GM18909 (cell line): ENCODE measurements around the gene CEP95.
"Not testable (repeated sequence)": the region's sequence is repeated elsewhere in the genome, so short reads cannot be mapped to it uniquely, and the experiment has no call there.

Experiments used
- ATAC-seq: cut with Tn5 transposase; IDR thresholded peaks from one replicate; pipeline ENCODE4 v1.9.1; 2021; ENCODE audit warnings: mild to moderate bottlenecking; ENCODE audit not compliant: unreplicated experiment, poor library complexity

The CEP95 gene

DNA sequence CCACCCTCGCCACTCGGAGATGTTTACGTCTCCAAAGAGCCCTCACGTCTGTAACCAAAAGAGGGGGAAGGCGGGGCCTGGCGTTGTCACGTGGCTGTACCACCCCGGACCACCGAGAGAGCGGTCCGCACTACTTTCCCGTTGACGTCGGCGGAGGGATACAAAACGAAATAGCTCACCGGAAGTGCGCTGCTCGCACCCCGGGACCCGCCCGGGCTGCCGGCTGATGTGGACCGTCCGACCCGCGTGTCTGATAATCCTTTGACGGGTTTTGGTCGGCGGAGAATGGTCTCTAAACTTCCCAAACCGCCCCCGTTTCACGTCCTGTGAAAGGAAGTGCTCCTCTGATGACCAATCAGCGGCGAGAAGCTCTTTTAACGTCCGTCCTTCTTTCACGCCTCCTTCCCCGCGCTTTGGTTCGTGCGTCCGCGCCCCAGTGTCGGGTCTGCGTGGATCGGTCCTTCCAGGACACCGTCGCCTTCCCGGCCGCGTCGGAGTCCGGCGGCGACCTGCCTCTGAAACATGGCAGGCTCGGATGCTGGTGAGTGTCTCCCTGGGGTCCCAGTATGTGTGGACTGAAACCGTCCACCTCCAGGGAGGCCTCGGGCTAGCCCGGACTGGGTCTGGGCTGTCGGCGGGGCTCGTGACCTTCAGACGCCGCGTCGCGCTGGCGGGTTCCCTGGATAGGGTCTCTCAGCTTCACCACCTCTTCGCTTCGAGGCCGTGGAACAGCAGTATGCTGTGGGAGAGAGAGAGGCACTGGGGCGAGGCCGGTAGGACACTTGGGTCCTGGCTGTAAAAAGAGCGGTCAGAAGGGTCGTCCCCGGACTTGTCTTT lies at the start of gene CEP95:
CEP95 (plus strand) TSS at position 402 of the 837 bp plus-strand sequence; CDS start at position 523, 121 bp downstream.
- ATAC-seq, result peak; percentile 64

DNA sequence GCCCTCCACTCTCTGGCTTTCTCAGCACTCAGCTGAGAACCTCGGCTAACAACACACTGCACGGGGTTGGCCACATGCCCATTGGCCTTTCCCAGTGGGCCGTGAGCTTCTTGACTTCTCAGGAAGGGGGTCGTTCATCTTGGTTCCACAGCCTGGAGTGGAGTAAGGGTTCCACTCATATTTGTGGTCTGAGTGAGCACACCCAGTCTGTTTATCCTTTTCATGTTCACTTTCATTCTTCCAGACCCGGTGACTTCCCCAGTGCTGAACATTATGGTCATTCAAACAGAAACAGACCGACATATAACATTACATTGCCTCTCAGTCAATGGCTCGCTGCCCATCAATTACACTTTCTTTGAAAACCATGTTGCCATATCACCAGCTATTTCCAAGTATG lies 49.6 kb upstream of the CEP95 start:
- ATAC-seq, result no peak

DNA sequence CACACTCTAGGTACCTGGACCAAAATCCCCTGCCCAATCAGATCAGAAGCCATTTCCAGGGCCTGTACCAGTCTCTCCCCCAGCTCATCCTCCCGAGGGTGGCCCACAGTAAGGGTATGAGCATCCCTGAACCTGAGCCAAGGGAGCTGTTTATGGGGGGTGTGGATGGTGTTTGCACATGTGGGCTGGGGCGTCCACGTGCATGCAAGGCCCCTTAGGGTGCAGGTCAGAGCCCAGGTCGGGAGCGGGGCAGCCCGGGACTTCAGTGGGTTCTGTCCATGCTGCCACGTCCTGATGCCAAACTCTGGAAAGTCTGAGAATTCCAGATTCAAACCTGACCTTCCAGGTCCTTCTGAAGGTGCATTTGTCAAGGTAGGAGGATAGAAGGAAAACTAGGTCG lies 48.0 kb upstream of the CEP95 start:
- no peak for ATAC-seq

DNA sequence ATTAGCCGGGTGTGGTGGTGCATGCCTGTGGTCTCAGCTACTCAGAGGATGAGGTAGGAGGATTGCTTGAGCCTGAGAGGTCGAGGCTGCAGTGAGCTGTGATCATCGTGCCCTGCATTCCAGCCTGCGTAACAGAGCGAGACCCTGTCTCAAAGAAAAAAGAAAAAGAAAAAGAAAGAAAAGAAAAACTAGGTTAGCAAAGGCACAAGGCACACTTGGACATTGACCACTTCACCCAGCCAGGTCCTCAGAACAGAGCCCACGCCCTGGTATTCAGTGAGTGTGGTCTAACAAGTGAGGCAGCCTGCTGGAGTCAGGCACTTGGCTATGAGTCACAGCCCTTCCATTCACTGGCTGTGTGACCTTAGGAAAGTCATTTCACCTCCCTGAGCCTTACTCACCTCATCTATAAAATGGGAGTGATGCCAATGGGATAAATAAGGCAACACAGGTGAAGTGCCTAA lies 47.5 kb upstream of the CEP95 start:
- ATAC-seq, result no peak

DNA sequence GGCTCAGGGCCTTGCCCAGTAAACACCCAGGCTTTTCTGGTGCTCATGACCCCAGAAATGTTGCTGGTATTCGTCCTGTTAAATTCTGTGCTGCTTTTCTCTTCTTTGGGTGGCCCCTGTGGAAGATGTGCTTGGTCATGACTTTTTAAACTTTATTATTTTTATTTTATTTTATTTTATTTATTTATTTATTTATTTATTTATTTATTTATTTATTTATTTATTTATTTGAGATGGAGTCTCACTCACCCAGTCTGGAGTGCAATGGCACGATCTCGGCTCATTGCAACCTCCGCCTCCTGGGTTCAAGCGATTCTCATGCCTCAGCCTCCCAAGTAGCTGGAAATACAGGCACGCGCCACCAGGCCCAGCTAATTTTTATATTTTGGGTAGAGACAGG lies 47.0 kb upstream of the CEP95 start:
- not testable (repeated sequence) for ATAC-seq

- ATAC-seq, result no peak
Measured at GRCh38 chr17:64460955-64461354, 45.8 kb upstream of the CEP95 start.

DNA sequence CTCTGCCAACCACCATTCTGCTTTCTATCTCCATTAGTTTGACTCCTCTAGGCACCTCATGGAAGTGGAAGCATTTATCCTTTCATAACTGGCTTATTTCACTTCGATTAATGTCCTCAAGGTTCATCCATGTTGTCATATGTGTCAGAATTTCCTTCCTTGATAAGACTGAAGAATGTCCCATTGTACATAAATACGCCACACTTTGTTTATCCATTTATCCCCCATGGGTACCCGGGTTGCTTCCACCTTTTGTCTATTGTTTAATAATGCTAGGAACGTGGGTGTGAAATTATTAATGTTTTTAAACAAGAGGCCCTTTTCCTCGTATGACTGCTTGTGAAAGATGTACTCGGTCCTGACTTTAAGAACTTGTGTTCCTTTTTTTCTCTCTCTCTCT lies 45.0 kb upstream of the CEP95 start:
- ATAC-seq, result no peak

- ATAC-seq, result no peak
Measured at GRCh38 chr17:64466019-64466735, 40.6 kb upstream of the CEP95 start.

DNA sequence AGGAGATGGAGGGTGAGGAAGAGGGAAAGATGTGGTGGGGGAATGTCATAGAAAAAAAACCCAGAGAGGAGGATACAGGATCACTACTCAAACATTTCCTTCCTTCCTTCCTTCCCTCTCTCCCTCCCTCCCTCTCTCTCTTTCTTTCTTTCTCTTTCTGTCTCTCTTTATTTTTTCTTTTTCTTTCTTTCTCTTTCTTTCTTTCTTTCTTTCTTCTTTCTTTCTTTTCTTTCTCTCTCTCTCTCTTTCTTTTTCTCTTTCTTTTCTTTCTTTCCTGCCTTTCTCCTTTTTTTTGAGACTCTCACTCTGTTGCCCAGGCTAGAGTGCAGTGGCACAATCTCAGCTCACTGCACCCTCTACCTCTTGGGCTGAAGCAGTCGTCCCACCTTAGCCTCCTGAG lies 39.9 kb upstream of the CEP95 start:
- not testable (repeated sequence) for ATAC-seq

DNA sequence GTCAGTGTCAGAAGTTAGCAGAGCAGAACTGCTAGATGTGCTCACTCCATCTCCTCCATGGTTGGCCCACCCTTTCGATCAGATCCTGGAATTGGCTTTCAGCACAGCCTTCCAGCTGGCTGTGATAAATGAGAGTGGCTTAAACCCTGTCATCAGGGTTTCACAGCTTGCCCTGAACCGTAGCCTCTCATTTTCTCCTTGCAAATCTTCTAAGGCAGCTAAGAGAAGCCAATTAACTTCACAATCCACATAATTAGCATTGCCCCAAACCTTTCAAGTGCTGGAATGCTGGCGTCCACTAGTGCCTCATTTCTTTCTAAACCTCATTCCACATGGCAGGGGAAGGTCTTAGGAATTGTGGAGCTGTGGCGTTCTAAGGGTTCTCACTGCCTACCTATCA lies 36.2 kb upstream of the CEP95 start:
- no peak for ATAC-seq

- ATAC-seq, result no peak
Measured at GRCh38 chr17:64471440-64471839, 35.3 kb upstream of the CEP95 start.

DNA sequence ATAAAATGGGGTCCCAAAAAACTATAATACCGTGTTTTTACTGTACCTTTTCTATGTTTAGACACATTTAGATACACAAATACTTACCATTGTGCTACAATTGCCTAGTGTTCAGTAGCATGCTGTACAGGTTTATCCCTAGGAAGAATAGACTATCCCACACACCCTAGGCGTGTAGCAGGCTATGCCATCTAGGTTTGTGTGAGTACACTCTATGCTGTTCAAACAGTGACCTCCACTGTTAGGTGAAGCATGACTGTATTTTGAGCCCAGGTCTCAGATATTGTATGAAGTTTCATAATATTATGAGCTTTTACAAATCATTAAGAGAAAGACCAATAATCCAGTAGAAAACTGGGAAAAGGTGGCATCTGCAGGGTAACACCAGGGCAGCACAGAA lies 34.2 kb upstream of the CEP95 start:
- ATAC-seq, result no peak

- no peak for ATAC-seq
Measured at GRCh38 chr17:64477849-64478248, 28.9 kb upstream of the CEP95 start.

GRCh38 chr17:64480951-64481350 lies 25.8 kb upstream of the CEP95 start:
- ATAC-seq, result no peak

- ATAC-seq, result no peak
Measured at GRCh38 chr17:64484380-64484779, 22.4 kb upstream of the CEP95 start.

DNA sequence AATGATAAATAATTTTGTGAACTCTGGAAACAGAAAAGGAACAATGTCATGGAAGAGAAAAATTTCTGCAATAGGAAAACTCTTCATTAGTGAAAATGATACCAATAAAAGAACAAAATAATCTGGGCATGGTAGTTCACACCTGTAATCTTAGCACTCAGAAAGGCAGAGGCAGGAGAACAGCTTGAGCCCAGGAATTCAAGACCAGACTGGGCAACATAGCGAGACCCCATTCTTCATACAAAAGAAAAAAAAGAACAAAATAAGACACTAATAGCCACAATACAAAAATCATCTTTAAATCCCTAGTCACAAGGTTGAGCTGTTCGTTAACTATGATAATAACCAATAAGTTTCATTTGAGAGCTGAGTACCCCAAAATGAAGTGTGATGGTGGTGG lies 18.5 kb upstream of the CEP95 start:
- no peak for ATAC-seq

GRCh38 chr17:64491034-64491860 lies 15.5 kb upstream of the CEP95 start:
- ATAC-seq, result no peak

DNA sequence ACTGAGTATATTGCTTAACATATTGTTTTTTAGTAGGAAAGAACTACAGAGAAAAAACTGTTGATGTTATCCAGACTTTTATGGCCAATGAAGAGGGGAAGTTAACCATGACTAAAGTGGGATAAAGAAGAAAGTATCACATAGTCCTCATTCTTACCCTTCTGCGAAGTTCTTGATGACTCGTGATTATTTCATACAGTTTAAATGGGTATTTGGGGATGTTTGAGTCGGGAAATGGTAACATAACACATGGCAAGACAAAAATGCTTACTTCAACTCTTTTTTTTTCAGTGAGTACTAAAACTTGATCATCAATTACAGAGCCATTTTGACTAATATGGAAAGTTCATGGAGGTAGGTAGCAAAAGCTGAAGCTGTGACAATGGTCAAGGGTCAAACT lies 14.8 kb upstream of the CEP95 start:
- ATAC-seq, result no peak

- ATAC-seq, result no peak
Measured at GRCh38 chr17:64492481-64493109, 14.2 kb upstream of the CEP95 start.

- ATAC-seq, result no peak
Measured at GRCh38 chr17:64494121-64494520, 12.7 kb upstream of the CEP95 start.
